ENCODE measurements around the gene POLD1. TPM values are rescaled to one million over a fixed set of nuclear protein-coding genes. Genes with fewer than 3 reads are reported as not detected.
A peak's percentile ranks its signal among the peaks of the same experiment; 100 is the strongest.

POLD1 gene
- total and polyA plus RNA-seq, 2 of the 13 experiments (the other 11 are each of a cell fraction or from before 2014, with no cell fraction given): 17.4 to 54.0 TPM

GRCh38 chr19:50376166-50377050 is 7.7 kb upstream of the POLD1 start, which contains the start of gene NR1H2 (continued):
- peak; percentile 90; the same call in 1 of the 2 replicates for TF ChIP-seq THAP9 (CRISPR knock-in tag; IDR thresholded peaks at IDR 0.05; ENCODE audit: borderline replicate concordance)
- TF ChIP-seq, protein P1, sequence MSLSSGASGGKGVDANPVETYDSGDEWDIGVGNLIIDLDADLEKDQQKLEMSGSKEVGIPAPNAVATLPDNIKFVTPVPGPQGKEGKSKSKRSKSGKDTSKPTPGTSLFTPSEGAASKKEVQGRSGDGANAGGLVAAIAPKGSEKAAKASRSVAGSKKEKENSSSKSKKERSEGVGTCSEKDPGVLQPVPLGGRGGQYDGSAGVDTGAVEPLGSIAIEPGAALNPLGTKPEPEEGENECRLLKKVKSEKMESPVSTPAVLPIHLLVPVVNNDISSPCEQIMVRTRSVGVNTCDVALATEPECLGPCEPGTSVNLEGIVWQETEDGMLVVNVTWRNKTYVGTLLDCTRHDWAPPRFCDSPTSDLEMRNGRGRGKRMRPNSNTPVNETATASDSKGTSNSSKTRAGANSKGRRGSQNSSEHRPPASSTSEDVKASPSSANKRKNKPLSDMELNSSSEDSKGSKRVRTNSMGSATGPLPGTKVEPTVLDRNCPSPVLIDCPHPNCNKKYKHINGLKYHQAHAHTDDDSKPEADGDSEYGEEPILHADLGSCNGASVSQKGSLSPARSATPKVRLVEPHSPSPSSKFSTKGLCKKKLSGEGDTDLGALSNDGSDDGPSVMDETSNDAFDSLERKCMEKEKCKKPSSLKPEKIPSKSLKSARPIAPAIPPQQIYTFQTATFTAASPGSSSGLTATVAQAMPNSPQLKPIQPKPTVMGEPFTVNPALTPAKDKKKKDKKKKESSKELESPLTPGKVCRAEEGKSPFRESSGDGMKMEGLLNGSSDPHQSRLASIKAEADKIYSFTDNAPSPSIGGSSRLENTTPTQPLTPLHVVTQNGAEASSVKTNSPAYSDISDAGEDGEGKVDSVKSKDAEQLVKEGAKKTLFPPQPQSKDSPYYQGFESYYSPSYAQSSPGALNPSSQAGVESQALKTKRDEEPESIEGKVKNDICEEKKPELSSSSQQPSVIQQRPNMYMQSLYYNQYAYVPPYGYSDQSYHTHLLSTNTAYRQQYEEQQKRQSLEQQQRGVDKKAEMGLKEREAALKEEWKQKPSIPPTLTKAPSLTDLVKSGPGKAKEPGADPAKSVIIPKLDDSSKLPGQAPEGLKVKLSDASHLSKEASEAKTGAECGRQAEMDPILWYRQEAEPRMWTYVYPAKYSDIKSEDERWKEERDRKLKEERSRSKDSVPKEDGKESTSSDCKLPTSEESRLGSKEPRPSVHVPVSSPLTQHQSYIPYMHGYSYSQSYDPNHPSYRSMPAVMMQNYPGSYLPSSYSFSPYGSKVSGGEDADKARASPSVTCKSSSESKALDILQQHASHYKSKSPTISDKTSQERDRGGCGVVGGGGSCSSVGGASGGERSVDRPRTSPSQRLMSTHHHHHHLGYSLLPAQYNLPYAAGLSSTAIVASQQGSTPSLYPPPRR (CRISPR knock-in tag; IDR thresholded peaks at IDR 0.05; ENCODE audit: borderline replicate concordance): peak; percentile 46; the same call in 1 of the 2 replicates
- TF ChIP-seq ATF3 (CRISPR knock-in tag; IDR thresholded peaks at IDR 0.05): peak; percentile 51
- no peak for TF ChIP-seq ZNF572 (CRISPR knock-in tag; IDR thresholded peaks at IDR 0.05)
- TF ChIP-seq, protein P2, sequence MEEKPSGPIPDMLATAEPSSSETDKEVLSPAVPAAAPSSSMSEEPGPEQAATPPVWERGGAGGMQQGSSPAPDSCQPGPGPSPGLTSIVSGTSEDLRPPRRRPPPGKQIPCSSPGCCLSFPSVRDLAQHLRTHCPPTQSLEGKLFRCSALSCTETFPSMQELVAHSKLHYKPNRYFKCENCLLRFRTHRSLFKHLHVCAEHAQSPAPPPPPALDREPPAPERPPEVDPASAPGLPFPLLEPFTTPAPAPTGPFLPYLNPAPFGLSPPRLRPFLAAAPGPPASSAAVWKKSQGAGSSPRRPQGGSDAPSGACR (CRISPR knock-in tag; IDR thresholded peaks at IDR 0.05): no peak; the same call in 1 of the 2 replicates
- TF ChIP-seq ZNF615 (CRISPR knock-in tag; IDR thresholded peaks at IDR 0.05; ENCODE audit: borderline replicate concordance): peak; percentile 84; the same call in 1 of the 2 replicates
- peak; percentile 89 for TF ChIP-seq ZNF335 (CRISPR knock-in tag; IDR thresholded peaks at IDR 0.05)
- no peak for TF ChIP-seq ZNF44 (CRISPR knock-in tag; IDR thresholded peaks at IDR 0.05)
- TF ChIP-seq, protein P3, sequence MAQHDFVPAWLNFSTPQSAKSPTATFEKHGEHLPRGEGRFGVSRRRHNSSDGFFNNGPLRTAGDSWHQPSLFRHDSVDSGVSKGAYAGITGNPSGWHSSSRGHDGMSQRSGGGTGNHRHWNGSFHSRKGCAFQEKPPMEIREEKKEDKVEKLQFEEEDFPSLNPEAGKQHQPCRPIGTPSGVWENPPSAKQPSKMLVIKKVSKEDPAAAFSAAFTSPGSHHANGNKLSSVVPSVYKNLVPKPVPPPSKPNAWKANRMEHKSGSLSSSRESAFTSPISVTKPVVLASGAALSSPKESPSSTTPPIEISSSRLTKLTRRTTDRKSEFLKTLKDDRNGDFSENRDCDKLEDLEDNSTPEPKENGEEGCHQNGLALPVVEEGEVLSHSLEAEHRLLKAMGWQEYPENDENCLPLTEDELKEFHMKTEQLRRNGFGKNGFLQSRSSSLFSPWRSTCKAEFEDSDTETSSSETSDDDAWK (CRISPR knock-in tag; IDR thresholded peaks at IDR 0.05): no peak
- TF ChIP-seq ASH2L (IDR thresholded peaks at IDR 0.05; ENCODE audit: insufficient read length, low read depth, low read length): peak; percentile 95
- peak; percentile 75; the same call in 1 of the 2 replicates for TF ChIP-seq CEBPB (IDR thresholded peaks at IDR 0.05; ENCODE audit: borderline replicate concordance, low read depth, low read length)
- TF ChIP-seq ZNF496 (CRISPR knock-in tag; IDR thresholded peaks at IDR 0.05; ENCODE audit: insufficient replicate concordance): no peak
- no peak; the same call in 1 of the 2 replicates for TF ChIP-seq KLF13 (CRISPR knock-in tag; IDR thresholded peaks at IDR 0.05)
- TF ChIP-seq BCL3 (CRISPR knock-in tag; IDR thresholded peaks at IDR 0.05): no peak
- TF ChIP-seq SALL2 (CRISPR knock-in tag; IDR thresholded peaks at IDR 0.05): 0 out of 2 replicates have a peak, but pooled peaks have one; percentile 54

Measured in HepG2 (cell line).